H9 (cell line): ENCODE measurements around the gene PHLDA2. TPM values are rescaled to one million over a fixed set of nuclear protein-coding genes. Genes with fewer than 3 reads are reported as not detected.

Source experiments
- DNase-seq: peaks from one replicate; pipeline ENCODE4 v3.0.0-alpha.2; 2017
- H2AFZ ChIP-seq: one replicate; pipeline ENCODE4 v1.6.1; 2013; ENCODE audit warnings: mild to moderate bottlenecking, low read length, control low read depth, moderate library complexity
- H2AK5ac ChIP-seq: 2 replicates; pipeline ENCODE4 v1.6.1; 2013; ENCODE audit warnings: low read length, control low read depth, mixed read lengths; ENCODE audit not compliant: insufficient read length
- H2BK120ac ChIP-seq: one replicate; pipeline ENCODE4 v1.6.1; 2013; ENCODE audit warnings: low read depth, mild to moderate bottlenecking, low read length, control low read depth, inconsistent platforms; ENCODE audit not compliant: poor library complexity, severe bottlenecking
- H2BK12ac ChIP-seq: 2 replicates; pipeline ENCODE4 v1.6.1; 2013; ENCODE audit warnings: low read length, control low read depth, mixed read lengths, low read depth; ENCODE audit not compliant: insufficient read length
- H2BK15ac ChIP-seq: 2 replicates; pipeline ENCODE4 v1.6.1; 2013; ENCODE audit warnings: low read depth, low read length, control low read depth
- H2BK20ac ChIP-seq: one replicate; pipeline ENCODE4 v1.6.1; 2013; ENCODE audit warnings: low read depth, mild to moderate bottlenecking, low read length, control low read depth, inconsistent platforms; ENCODE audit not compliant: poor library complexity, severe bottlenecking
- H2BK5ac ChIP-seq: 2 replicates; pipeline ENCODE4 v1.6.1; 2013; ENCODE audit warnings: low read length, control low read depth, mixed read lengths; ENCODE audit not compliant: insufficient read length
- H3K14ac ChIP-seq: 2 replicates; pipeline ENCODE4 v1.6.1; 2013; ENCODE audit warnings: low read length, control low read depth; ENCODE audit not compliant: insufficient read depth
- H3K18ac ChIP-seq: 2 replicates; pipeline ENCODE4 v1.6.1; 2013; ENCODE audit warnings: low read depth, mild to moderate bottlenecking, mixed read lengths, low read length, control low read depth; ENCODE audit not compliant: insufficient read length
- H3K23ac ChIP-seq: 2 replicates; pipeline ENCODE4 v1.6.1; 2013; ENCODE audit warnings: low read length, control low read depth, mixed read lengths, low read depth; ENCODE audit not compliant: insufficient read length
- H3K23me2 ChIP-seq: 2 replicates; pipeline ENCODE4 v1.6.1; 2013; ENCODE audit warnings: low read depth, mild to moderate bottlenecking, mixed read lengths, low read length, control low read depth; ENCODE audit not compliant: insufficient read length, poor library complexity, severe bottlenecking
- H3K27ac ChIP-seq: 2 replicates; pipeline ENCODE4 v1.5.1; 2013; ENCODE audit warnings: low read length, control low read depth, mixed read lengths, low read depth; ENCODE audit not compliant: insufficient read length
- H3K27me3 ChIP-seq: 2 replicates; pipeline ENCODE4 v1.6.1; 2013; ENCODE audit warnings: low read length, control low read depth, inconsistent platforms; ENCODE audit not compliant: insufficient read depth
- H3K4ac ChIP-seq: 2 replicates; pipeline ENCODE4 v1.6.1; 2013; ENCODE audit warnings: low read depth, mild to moderate bottlenecking, control low read depth, inconsistent platforms, low read length, moderate library complexity
- H3K4me1 ChIP-seq: 2 replicates; pipeline ENCODE4 v1.6.1; 2013; ENCODE audit warnings: low read length, control low read depth, inconsistent platforms; ENCODE audit not compliant: insufficient read depth
- H3K4me2 ChIP-seq: 2 replicates; pipeline ENCODE4 v1.6.1; 2013; ENCODE audit warnings: low read length, control low read depth, mixed read lengths; ENCODE audit not compliant: insufficient read length, insufficient read depth
- H3K56ac ChIP-seq: 2 replicates; pipeline ENCODE4 v1.6.1; 2013; ENCODE audit warnings: low read depth, mild to moderate bottlenecking, mixed read lengths, low read length, control low read depth; ENCODE audit not compliant: insufficient read length
- H3K79me1 ChIP-seq: 2 replicates; pipeline ENCODE4 v1.6.1; 2013; ENCODE audit warnings: low read depth, mild to moderate bottlenecking, moderate library complexity, low read length, control low read depth, inconsistent platforms; ENCODE audit not compliant: insufficient read depth, poor library complexity, severe bottlenecking
- H3K79me2 ChIP-seq: 2 replicates; pipeline ENCODE4 v1.6.1; 2013; ENCODE audit warnings: low read length, control low read depth, inconsistent platforms; ENCODE audit not compliant: insufficient read depth
- H3K9ac ChIP-seq: 2 replicates; pipeline ENCODE4 v1.6.1; 2013; ENCODE audit warnings: low read length, control low read depth, mixed read lengths; ENCODE audit not compliant: insufficient read length; ENCODE audit errors: extremely low read depth
- H3K9me3 ChIP-seq: one replicate; pipeline ENCODE4 v1.6.1; 2013; ENCODE audit warnings: low read depth, low read length, inconsistent platforms; ENCODE audit not compliant: control insufficient read depth
- H3T11ph ChIP-seq: one replicate; pipeline ENCODE4 v1.6.1; 2013; ENCODE audit warnings: mild to moderate bottlenecking, low read length, control low read depth, inconsistent platforms
- H4K20me1 ChIP-seq: one replicate; pipeline ENCODE4 v1.6.1; 2013; ENCODE audit not compliant: control insufficient read depth, insufficient read length, insufficient read depth
- H4K5ac ChIP-seq: 2 replicates; pipeline ENCODE4 v1.6.1; 2013; ENCODE audit warnings: low read depth, mild to moderate bottlenecking, mixed read lengths, low read length, control low read depth; ENCODE audit not compliant: insufficient read length
- H4K8ac ChIP-seq: replicated peaks from 2 replicates; pipeline ENCODE4 v1.6.1; 2013; ENCODE audit warnings: low read length, control low read depth, mixed read lengths, low read depth; ENCODE audit not compliant: insufficient read length
- H4K91ac ChIP-seq: 2 replicates; pipeline ENCODE4 v1.6.1; 2013; ENCODE audit warnings: low read depth, mild to moderate bottlenecking, moderate library complexity, mixed read lengths, low read length, control low read depth; ENCODE audit not compliant: insufficient read length
- H3K27ac Mint-ChIP-seq, 3 experiments: 2 replicates in 2 of 3; 3 replicates in 1 of 3; pipeline ENCODE4 v1.8.0; 2020 to 2021; ENCODE audit warnings: mixed read lengths in 3 of 3, mild to moderate bottlenecking in 1 of 3, moderate library complexity in 1 of 3
- H3K27me3 Mint-ChIP-seq: 2 replicates; pipeline ENCODE4 v1.8.0; 2021; ENCODE audit warnings: low read depth, mild to moderate bottlenecking, moderate library complexity, mixed read lengths
- H3K36me3 Mint-ChIP-seq, 3 experiments: 2 replicates in 2 of 3; 3 replicates in 1 of 3; pipeline ENCODE4 v1.8.0; 2020 to 2021; ENCODE audit warnings: low read depth in 3 of 3, mixed read lengths in 3 of 3; ENCODE audit not compliant: insufficient read depth in 1 of 3
- H3K4me1 Mint-ChIP-seq, 2 experiments: 2 replicates each; pipeline ENCODE4 v1.8.0; 2020; ENCODE audit warnings: mixed read lengths in 2 of 2
- H3K4me3 Mint-ChIP-seq, 2 experiments: 2 replicates in 1 of 2; 3 replicates in 1 of 2; pipeline ENCODE4 v1.8.0; 2020 to 2021; ENCODE audit warnings: mild to moderate bottlenecking in 2 of 2, mixed read lengths in 2 of 2, moderate library complexity in 1 of 2
- H3K9me3 Mint-ChIP-seq, 2 experiments: 2 replicates in 1 of 2; 3 replicates in 1 of 2; pipeline ENCODE4 v1.8.0; 2020; ENCODE audit warnings: mild to moderate bottlenecking in 2 of 2, mixed read lengths in 2 of 2, moderate library complexity in 1 of 2
- CTCF ChIP-seq: fragments of 200-600 bp; sonication (generic); conservative IDR thresholded peaks from 3 replicates; pipeline ENCODE4 v1.8.0; 2021; ENCODE audit warnings: antibody characterized with exemption, mild to moderate bottlenecking
- WGBS: extraction: QIAGEN DNeasy Blood & Tissue Kit; methylation state at CpG from one replicate; pipeline ENCODE4 v1.1.7; 2013; ENCODE audit warnings: missing lambda C conversion rate, low lambda C conversion rate, mixed read lengths; ENCODE audit not compliant: insufficient read length; ENCODE audit errors: extremely low coverage; 5-methylcytosine and 5-hydroxymethylcytosine counted together
- total RNA-seq: library from RNA; stranded (reverse); gene quantifications from 2 replicates; pipeline ENCODE4 v1.2.1, GENCODE V29; 2021

PHLDA2 gene
- total RNA-seq, 1 experiment from 2014 or later = 42.8 TPM

GRCh38 chr11:2891326-2892214 lies 37.6 kb downstream of the PHLDA2 start:
- H4K20me1 ChIP-seq = no peaks in the 10 kb centered on the region
- H3K9me3 ChIP-seq = peaks cover 4% of the 10 kb centered on the region
- no peak overlapping the region for H4K8ac ChIP-seq
- peak; percentile 50; the same call in 2 of the 3 replicates for TF ChIP-seq CTCF
- no peaks in the 10 kb centered on the region; the same call in 1 of the 2 replicates for H3K27me3 ChIP-seq
- no CpG with 5 or more reads among the region's 17 CpGs for WGBS
- H3K79me1 ChIP-seq = no peaks in the 10 kb centered on the region
- Mint-ChIP-seq H3K9me3 (peaks cover 0 to 2% of the 10 kb centered on the region in 2 experiments; a peak in 2 of 5 replicates), H3K4me1 (peaks cover 22% of the 10 kb centered on the region in 2 experiments), H3K27me3 (peaks cover 67% of the 10 kb centered on the region), H3K36me3 (no peaks in the 10 kb centered on the region; a peak in 1 of 7 replicates), H3K27ac (no peak overlapping the region), H3K4me3 (no peak overlapping the region)
- no peak overlapping the region for H3K9ac ChIP-seq
- H3K4ac ChIP-seq = no peak overlapping the region
- no peak overlapping the region for H3K4me2 ChIP-seq
- no peak overlapping the region for H3K27ac ChIP-seq
- H3K14ac ChIP-seq = no peak overlapping the region
- H3K18ac ChIP-seq = no peak overlapping the region
- no peaks in the 10 kb centered on the region for H3K79me2 ChIP-seq
- no peaks in the 10 kb centered on the region for H3K23me2 ChIP-seq
- no peaks in the 10 kb centered on the region for H3K4me1 ChIP-seq
- DNase-seq = no peak
- no peak overlapping the region for H2BK5ac ChIP-seq
- H3T11ph ChIP-seq = no peak overlapping the region
- H4K5ac ChIP-seq = no peak overlapping the region
- H4K91ac ChIP-seq = no peak overlapping the region
- H2BK20ac ChIP-seq = no peak overlapping the region
- no peak overlapping the region for H3K23ac ChIP-seq
- no peak overlapping the region for H2BK120ac ChIP-seq
- H2AFZ ChIP-seq = no peak overlapping the region
- H2AK5ac ChIP-seq = no peak overlapping the region
- H2BK12ac ChIP-seq = no peak overlapping the region
- no peak overlapping the region for H2BK15ac ChIP-seq
- H3K56ac ChIP-seq = no peak overlapping the region
